GM23248 (cell line): Measurements from ENCODE around the gene WWOX. TPM values are rescaled to one million over a fixed set of nuclear protein-coding genes. Genes with fewer than 3 reads are reported as not detected.

Experiments used
- DNase-seq: peaks from one replicate; pipeline ENCODE4 v3.0.0-alpha.2; 2015
- H2AFZ ChIP-seq: fragments of 200-600 bp; sonication (generic); 2 replicates; pipeline ENCODE4 v1.6.1; 2016; ENCODE audit warnings: antibody characterized with exemption
- H3F3A ChIP-seq: fragments of 200-600 bp; sonication (generic); 2 replicates; pipeline ENCODE4 v1.6.1; 2016; ENCODE audit warnings: mild to moderate bottlenecking, antibody characterized with exemption, mixed run types; ENCODE audit not compliant: insufficient read depth
- H3K27ac ChIP-seq: fragments of 200-600 bp; sonication (generic); 2 replicates; pipeline ENCODE4 v1.5.1; 2016; ENCODE audit warnings: mild to moderate bottlenecking
- H3K27me3 ChIP-seq: fragments of 200-600 bp; sonication (generic); replicated peaks from 2 replicates; pipeline ENCODE4 v1.6.1; 2016; ENCODE audit warnings: mild to moderate bottlenecking; ENCODE audit not compliant: insufficient read depth
- H3K36me3 ChIP-seq: fragments of 200-600 bp; sonication (generic); 2 replicates; pipeline ENCODE4 v1.6.1; 2016; ENCODE audit warnings: low read depth, mild to moderate bottlenecking
- H3K4me1 ChIP-seq: fragments of 200-600 bp; sonication (generic); 2 replicates; pipeline ENCODE4 v1.6.1; 2016; ENCODE audit warnings: mild to moderate bottlenecking; ENCODE audit not compliant: insufficient read depth
- H3K4me2 ChIP-seq: fragments of 200-600 bp; sonication (generic); one replicate; pipeline ENCODE4 v1.6.1; 2016; ENCODE audit warnings: mild to moderate bottlenecking; ENCODE audit not compliant: unreplicated experiment
- H3K4me3 ChIP-seq: fragments of 200-600 bp; sonication (generic); 2 replicates; pipeline ENCODE4 v1.5.1; 2016; ENCODE audit warnings: mild to moderate bottlenecking
- H3K79me2 ChIP-seq: fragments of 200-600 bp; sonication (generic); 2 replicates; pipeline ENCODE4 v1.6.1; 2016; ENCODE audit warnings: mild to moderate bottlenecking; ENCODE audit not compliant: insufficient read depth
- H3K9ac ChIP-seq: fragments of 200-600 bp; sonication (generic); 2 replicates; pipeline ENCODE4 v1.6.1; 2016; ENCODE audit warnings: mild to moderate bottlenecking
- H3K9me2 ChIP-seq: fragments of 200-600 bp; sonication (generic); 2 replicates; pipeline ENCODE4 v1.6.1; 2016; ENCODE audit warnings: mixed run types, mild to moderate bottlenecking, moderate library complexity; ENCODE audit not compliant: insufficient read depth
- H3K9me3 ChIP-seq: fragments of 200-600 bp; sonication (generic); one replicate; pipeline ENCODE4 v1.6.1; 2017; ENCODE audit warnings: low read depth
- H4K20me1 ChIP-seq: fragments of 200-600 bp; sonication (generic); 2 replicates; pipeline ENCODE4 v1.6.0; 2016; ENCODE audit not compliant: insufficient read depth
- EZH2 ChIP-seq: fragments of 200-600 bp; sonication (generic); IDR thresholded peaks from 2 replicates; pipeline ENCODE4 v1.6.1; 2018; ENCODE audit warnings: antibody characterized with exemption, mild to moderate bottlenecking; ENCODE audit not compliant: insufficient read depth, poor library complexity, severe bottlenecking
- EZH2phosphoT487 ChIP-seq: fragments of 200-600 bp; sonication (generic); IDR thresholded peaks from 2 replicates; pipeline ENCODE4 v1.6.1; 2018; ENCODE audit warnings: antibody characterized with exemption, moderate library complexity, mild to moderate bottlenecking, low read depth; ENCODE audit not compliant: insufficient read depth
- WGBS, 2 experiments: methylation state at CpG; one replicate each; pipeline ENCODE4 v1.1.6; 2015 to 2017; ENCODE audit warnings: low lambda C conversion rate in 2 of 2, low coverage in 1 of 2; ENCODE audit errors: missing lambda C conversion rate in 2 of 2; 5-methylcytosine and 5-hydroxymethylcytosine counted together
- in situ Hi-C: fragments of 300-500 bp; cut with MboI; formaldehyde crosslinking; loops from 2 replicates; pipeline ENCODE4 v1.15.0; 2020
- polyA plus RNA-seq: library from polyadenylated mRNA; unstranded; fragments of >200 nt; fragmentation: Nextera tagmentation; extraction: Ambion mirVana; gene quantifications from 2 replicates; pipeline ENCODE4 v1.2.1, GENCODE V29; 2016
- total RNA-seq: library from RNA; depleted of rRNA; stranded (reverse); fragments of >200 nt; shearing (Covaris generic); gene quantifications from 2 replicates; pipeline ENCODE4 v1.2.3, GENCODE V29; 2014

WWOX gene
- total and polyA plus RNA-seq, 2 experiments from 2014 or later = 4.5 to 6.6 TPM

GRCh38 chr16:78664811-78665772 is 565.6 kb downstream of the WWOX start:
- H3K4me2 ChIP-seq = no peak overlapping the region
- H3K4me1 ChIP-seq = peaks cover 8% of the 10 kb centered on the region
- no peaks in the 10 kb centered on the region for H3K36me3 ChIP-seq
- no peaks in the 10 kb centered on the region for H3K79me2 ChIP-seq
- H4K20me1 ChIP-seq = no peaks in the 10 kb centered on the region
- no peak overlapping the region for H3K9ac ChIP-seq
- no peaks in the 10 kb centered on the region for H3K27me3 ChIP-seq
- H3K9me2 ChIP-seq = no peaks in the 10 kb centered on the region
- TF ChIP-seq EZH2 (no peak), EZH2phosphoT487 (no peak)
- no peak overlapping the region for H3K27ac ChIP-seq
- H3K9me3 ChIP-seq = peaks cover 2% of the 10 kb centered on the region
- no peak overlapping the region for H2AFZ ChIP-seq
- 40 to 50% methylated on average over 19 of the region's 19 CpGs for WGBS, 2 experiments
- no peaks in the 10 kb centered on the region for H3F3A ChIP-seq
- H3K4me3 ChIP-seq = no peak overlapping the region
- in situ Hi-C loops = no loop called here
- peak; percentile 6 for DNase-seq

- H3K79me2 ChIP-seq = no peaks in the 10 kb centered on the region
- no peak overlapping the region for H3K27ac ChIP-seq
- peaks cover 10% of the 10 kb centered on the region for H3K4me1 ChIP-seq
- TF ChIP-seq EZH2phosphoT487 (no peak), EZH2 (no peak)
- in situ Hi-C loops = no loop called here
- H3K4me2 ChIP-seq = no peak overlapping the region
- H3F3A ChIP-seq = no peaks in the 10 kb centered on the region
- H3K4me3 ChIP-seq = no peak overlapping the region
- H4K20me1 ChIP-seq = no peaks in the 10 kb centered on the region
- 68 to 72% methylated on average over 4 of the region's 4 CpGs for WGBS, 2 experiments
- H2AFZ ChIP-seq = no peak overlapping the region
- H3K9me2 ChIP-seq = no peaks in the 10 kb centered on the region
- peaks cover 2% of the 10 kb centered on the region for H3K9me3 ChIP-seq
- H3K27me3 ChIP-seq = no peaks in the 10 kb centered on the region
- H3K9ac ChIP-seq = no peak overlapping the region
- no peaks in the 10 kb centered on the region for H3K36me3 ChIP-seq
- no peak for DNase-seq
These were observed 566.9 kb downstream of the WWOX start for GRCh38 chr16:78666318-78666717.

- no peaks in the 10 kb centered on the region for H3F3A ChIP-seq
- TF ChIP-seq EZH2phosphoT487 = no peak
- TF ChIP-seq EZH2 = no peak
- 87 to 90% methylated on average over 5 of the region's 5 CpGs for WGBS, 2 experiments
- H3K9me2 ChIP-seq = no peaks in the 10 kb centered on the region
- no peaks in the 10 kb centered on the region for H4K20me1 ChIP-seq
- no peak overlapping the region for H3K4me2 ChIP-seq
- DNase-seq = no peak
- H3K79me2 ChIP-seq = no peaks in the 10 kb centered on the region
- H3K4me1 ChIP-seq = peaks cover 10% of the 10 kb centered on the region
- H3K36me3 ChIP-seq = no peaks in the 10 kb centered on the region
- H3K27me3 ChIP-seq = no peaks in the 10 kb centered on the region
- in situ Hi-C loops = no loop called here
- H2AFZ ChIP-seq = no peak overlapping the region
- H3K4me3 ChIP-seq = no peak overlapping the region
- H3K27ac ChIP-seq = no peak overlapping the region
- peaks cover under 1% of the 10 kb centered on the region for H3K9me3 ChIP-seq
- H3K9ac ChIP-seq = no peak overlapping the region
These were observed 568.2 kb downstream of the WWOX start for GRCh38 chr16:78667675-78668074.

GRCh38 chr16:78668393-78668792 is 568.9 kb downstream of the WWOX start:
- DNase-seq = no peak

More at GRCh38 chr16:78668393-78668792, 568.9 kb downstream of the WWOX start:
- H3K4me1 ChIP-seq = peaks cover 10% of the 10 kb centered on the region
- H3K4me3 ChIP-seq = no peak overlapping the region
- H3K9ac ChIP-seq = no peak overlapping the region
- WGBS, 2 experiments = 73 to 79% methylated on average over 3 of the region's 3 CpGs
- in situ Hi-C loops = no loop called here
- no peaks in the 10 kb centered on the region for H3K79me2 ChIP-seq
- H3K27me3 ChIP-seq = no peaks in the 10 kb centered on the region
- no peak overlapping the region for H2AFZ ChIP-seq
- no peak for TF ChIP-seq EZH2
- no peak for TF ChIP-seq EZH2phosphoT487
- H3K4me2 ChIP-seq = no peak overlapping the region
- H3K36me3 ChIP-seq = no peaks in the 10 kb centered on the region
- no peaks in the 10 kb centered on the region for H3K9me2 ChIP-seq
- H3F3A ChIP-seq = no peaks in the 10 kb centered on the region
- no peaks in the 10 kb centered on the region for H3K9me3 ChIP-seq
- no peak overlapping the region for H3K27ac ChIP-seq
- H4K20me1 ChIP-seq = no peaks in the 10 kb centered on the region
